ENCODE results near the gene CCNI.

DNA sequence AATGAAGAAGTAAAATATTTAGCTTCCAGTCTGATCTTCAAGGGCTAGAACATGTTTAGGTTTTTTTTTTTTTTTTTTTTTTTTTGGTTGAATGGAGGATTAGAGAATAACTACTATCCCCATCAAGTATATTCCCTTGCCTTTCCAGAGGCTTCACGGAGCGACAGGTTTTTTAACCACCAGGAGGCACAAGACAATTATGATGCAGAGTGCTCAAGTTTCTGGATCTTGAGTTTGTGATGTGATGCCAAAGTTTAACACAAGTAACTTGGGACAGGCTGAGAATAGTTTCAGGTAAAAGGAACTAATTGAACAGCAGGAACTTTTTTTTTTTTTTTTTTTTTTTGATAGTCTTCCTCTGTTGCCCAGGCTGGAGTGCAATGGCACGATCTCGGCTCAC lies 30.3 kb downstream of the CCNI start:
- TF ChIP-seq, protein P1, sequence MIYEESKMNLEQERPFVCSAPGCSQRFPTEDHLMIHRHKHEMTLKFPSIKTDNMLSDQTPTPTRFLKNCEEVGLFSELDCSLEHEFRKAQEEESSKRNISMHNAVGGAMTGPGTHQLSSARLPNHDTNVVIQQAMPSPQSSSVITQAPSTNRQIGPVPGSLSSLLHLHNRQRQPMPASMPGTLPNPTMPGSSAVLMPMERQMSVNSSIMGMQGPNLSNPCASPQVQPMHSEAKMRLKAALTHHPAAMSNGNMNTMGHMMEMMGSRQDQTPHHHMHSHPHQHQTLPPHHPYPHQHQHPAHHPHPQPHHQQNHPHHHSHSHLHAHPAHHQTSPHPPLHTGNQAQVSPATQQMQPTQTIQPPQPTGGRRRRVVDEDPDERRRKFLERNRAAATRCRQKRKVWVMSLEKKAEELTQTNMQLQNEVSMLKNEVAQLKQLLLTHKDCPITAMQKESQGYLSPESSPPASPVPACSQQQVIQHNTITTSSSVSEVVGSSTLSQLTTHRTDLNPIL (CRISPR knock-in tag; IDR thresholded peaks at IDR 0.05; ENCODE audit: low read depth): no peak
- TF ChIP-seq ZFP30 (CRISPR knock-in tag; IDR thresholded peaks at IDR 0.05) (no peak), OSR1 (CRISPR knock-in tag; IDR thresholded peaks at IDR 0.05) (no peak), GLIS3 (CRISPR knock-in tag; IDR thresholded peaks at IDR 0.05) (no peak), RARB (CRISPR knock-in tag; IDR thresholded peaks at IDR 0.05) (no peak), ESRRG (CRISPR knock-in tag; IDR thresholded peaks at IDR 0.05) (no peak), ZFP3 (CRISPR knock-in tag; IDR thresholded peaks at IDR 0.05) (no peak)
- TF ChIP-seq, protein P2, sequence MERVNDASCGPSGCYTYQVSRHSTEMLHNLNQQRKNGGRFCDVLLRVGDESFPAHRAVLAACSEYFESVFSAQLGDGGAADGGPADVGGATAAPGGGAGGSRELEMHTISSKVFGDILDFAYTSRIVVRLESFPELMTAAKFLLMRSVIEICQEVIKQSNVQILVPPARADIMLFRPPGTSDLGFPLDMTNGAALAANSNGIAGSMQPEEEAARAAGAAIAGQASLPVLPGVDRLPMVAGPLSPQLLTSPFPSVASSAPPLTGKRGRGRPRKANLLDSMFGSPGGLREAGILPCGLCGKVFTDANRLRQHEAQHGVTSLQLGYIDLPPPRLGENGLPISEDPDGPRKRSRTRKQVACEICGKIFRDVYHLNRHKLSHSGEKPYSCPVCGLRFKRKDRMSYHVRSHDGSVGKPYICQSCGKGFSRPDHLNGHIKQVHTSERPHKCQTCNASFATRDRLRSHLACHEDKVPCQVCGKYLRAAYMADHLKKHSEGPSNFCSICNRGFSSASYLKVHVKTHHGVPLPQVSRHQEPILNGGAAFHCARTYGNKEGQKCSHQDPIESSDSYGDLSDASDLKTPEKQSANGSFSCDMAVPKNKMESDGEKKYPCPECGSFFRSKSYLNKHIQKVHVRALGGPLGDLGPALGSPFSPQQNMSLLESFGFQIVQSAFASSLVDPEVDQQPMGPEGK (CRISPR knock-in tag; IDR thresholded peaks at IDR 0.05; ENCODE audit: borderline replicate concordance): no peak
- TF ChIP-seq, protein P3, sequence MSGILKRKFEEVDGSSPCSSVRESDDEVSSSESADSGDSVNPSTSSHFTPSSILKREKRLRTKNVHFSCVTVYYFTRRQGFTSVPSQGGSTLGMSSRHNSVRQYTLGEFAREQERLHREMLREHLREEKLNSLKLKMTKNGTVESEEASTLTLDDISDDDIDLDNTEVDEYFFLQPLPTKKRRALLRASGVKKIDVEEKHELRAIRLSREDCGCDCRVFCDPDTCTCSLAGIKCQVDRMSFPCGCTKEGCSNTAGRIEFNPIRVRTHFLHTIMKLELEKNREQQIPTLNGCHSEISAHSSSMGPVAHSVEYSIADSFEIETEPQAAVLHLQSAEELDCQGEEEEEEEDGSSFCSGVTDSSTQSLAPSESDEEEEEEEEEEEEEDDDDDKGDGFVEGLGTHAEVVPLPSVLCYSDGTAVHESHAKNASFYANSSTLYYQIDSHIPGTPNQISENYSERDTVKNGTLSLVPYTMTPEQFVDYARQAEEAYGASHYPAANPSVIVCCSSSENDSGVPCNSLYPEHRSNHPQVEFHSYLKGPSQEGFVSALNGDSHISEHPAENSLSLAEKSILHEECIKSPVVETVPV (CRISPR knock-in tag; IDR thresholded peaks at IDR 0.05): no peak

All from SK-N-SH treated with all-trans-retinoic acid at 6 μM for 48 hours (cell line).